OCI-LY7 (cell line): ENCODE data around the gene TMEM19.

Experiments used
- CTCF ChIP-seq: fragments of 200-600 bp; sonication (generic); conservative IDR thresholded peaks from 2 replicates; pipeline ENCODE4 v1.5.1; 2014; ENCODE audit warnings: mild to moderate bottlenecking, antibody characterized with exemption, low read length, moderate library complexity, mixed read lengths
- EZH2phosphoT487 ChIP-seq: fragments of 200-600 bp; sonication (generic); IDR thresholded peaks from 2 replicates; pipeline ENCODE4 v1.6.1; 2018; ENCODE audit warnings: low read depth, borderline replicate concordance, mild to moderate bottlenecking, mixed run types, antibody characterized with exemption, low read length, moderate library complexity, mixed read lengths

GRCh38 chr12:71646512-71646911, 39.4 kb upstream of the TMEM19 start:
- TF ChIP-seq CTCF (no peak), EZH2phosphoT487 (no peak)
